ENCODE measurements around the gene OOSP2. TPM values are rescaled to one million over a fixed set of nuclear protein-coding genes. Genes with fewer than 3 reads are reported as not detected.
"Not testable (repeated sequence)": the region's sequence is repeated elsewhere in the genome, so short reads cannot be mapped to it uniquely, and the experiment has no call there.

OOSP2 gene
- total and polyA plus RNA-seq, 2 donors from 2014 or later, result not detected

- Histone ChIP-seq H3K4me3 (ENCODE audit: low read length in 3 of 3) (no peak overlapping the region), H3K9ac (ENCODE audit: low read length in 3 of 3) (no peak overlapping the region), H3K9me3 (ENCODE audit: control insufficient read depth in 2 of 3, insufficient read depth in 1 of 3, low read length in 3 of 3) (no peaks in the 10 kb centered on the region), H3K4me1 (ENCODE audit: control insufficient read depth in 2 of 3, insufficient read depth in 2 of 3, low read depth in 1 of 3, low read length in 3 of 3) (no peaks in the 10 kb centered on the region), H3K36me3 (ENCODE audit: control insufficient read depth in 2 of 3, insufficient read depth in 3 of 3, low read length in 3 of 3) (no peaks in the 10 kb centered on the region), H3K27ac (ENCODE audit: low read depth in 2 of 2, low read length in 2 of 2) (no peak overlapping the region), H3K27me3 (ENCODE audit: control insufficient read depth, insufficient read depth, low read length) (no peaks in the 10 kb centered on the region)
- no peak for FAIRE-seq
- intact Hi-C loops (cut with DNase I), result no loop called here
- TF ChIP-seq CTCF (IDR thresholded peaks at IDR 0.05; ENCODE audit: borderline replicate concordance, extremely low read depth, insufficient read depth), result no peak
- DNase-seq, result no peak
Observed at GRCh38 chr11:60018058-60018457, 22.2 kb upstream of the OOSP2 start.

- intact Hi-C loops (cut with DNase I); H3K27ac ChIP-seq (ENCODE audit: low read depth in 2 of 2, low read length in 2 of 2); H3K9ac ChIP-seq (ENCODE audit: low read length in 3 of 3); H3K4me1 ChIP-seq (ENCODE audit: control insufficient read depth in 2 of 3, insufficient read depth in 2 of 3, low read depth in 1 of 3, low read length in 3 of 3); H3K4me3 ChIP-seq (ENCODE audit: low read length in 3 of 3); FAIRE-seq; DNase-seq; H3K36me3 ChIP-seq (ENCODE audit: control insufficient read depth in 2 of 3, insufficient read depth in 3 of 3, low read length in 3 of 3); H3K9me3 ChIP-seq (ENCODE audit: control insufficient read depth in 2 of 3, insufficient read depth in 1 of 3, low read length in 3 of 3); H3K27me3 ChIP-seq (ENCODE audit: control insufficient read depth, insufficient read depth, low read length): not testable (repeated sequence)
Observed at GRCh38 chr11:60020376-60020775, 19.8 kb upstream of the OOSP2 start.

- Histone ChIP-seq H3K9ac (ENCODE audit: low read length in 3 of 3) (no peak overlapping the region), H3K27ac (ENCODE audit: low read depth in 2 of 2, low read length in 2 of 2) (no peak overlapping the region), H3K36me3 (ENCODE audit: control insufficient read depth in 2 of 3, insufficient read depth in 3 of 3, low read length in 3 of 3) (no peaks in the 10 kb centered on the region), H3K9me3 (ENCODE audit: control insufficient read depth in 2 of 3, insufficient read depth in 1 of 3, low read length in 3 of 3) (no peaks in the 10 kb centered on the region), H3K4me3 (ENCODE audit: low read length in 3 of 3) (no peak overlapping the region), H3K4me1 (ENCODE audit: control insufficient read depth in 2 of 3, insufficient read depth in 2 of 3, low read depth in 1 of 3, low read length in 3 of 3) (no peaks in the 10 kb centered on the region), H3K27me3 (ENCODE audit: control insufficient read depth, insufficient read depth, low read length) (no peaks in the 10 kb centered on the region)
- FAIRE-seq (no peak), DNase-seq (no peak)
- intact Hi-C loops (cut with DNase I), result no loop called here
- no peak for TF ChIP-seq CTCF (IDR thresholded peaks at IDR 0.05; ENCODE audit: borderline replicate concordance, extremely low read depth, insufficient read depth)
Observed at GRCh38 chr11:60029015-60029632, 11.1 kb upstream of the OOSP2 start.

- H3K27ac ChIP-seq (ENCODE audit: low read depth in 2 of 2, low read length in 2 of 2); FAIRE-seq; H3K4me3 ChIP-seq (ENCODE audit: low read length in 3 of 3); H3K4me1 ChIP-seq (ENCODE audit: control insufficient read depth in 2 of 3, insufficient read depth in 2 of 3, low read depth in 1 of 3, low read length in 3 of 3); H3K9ac ChIP-seq (ENCODE audit: low read length in 3 of 3); H3K27me3 ChIP-seq (ENCODE audit: control insufficient read depth, insufficient read depth, low read length); DNase-seq; H3K9me3 ChIP-seq (ENCODE audit: control insufficient read depth in 2 of 3, insufficient read depth in 1 of 3, low read length in 3 of 3); intact Hi-C loops (cut with DNase I); H3K36me3 ChIP-seq (ENCODE audit: control insufficient read depth in 2 of 3, insufficient read depth in 3 of 3, low read length in 3 of 3): not testable (repeated sequence)
Observed at GRCh38 chr11:60050422-60050821, 10.2 kb downstream of the OOSP2 start.

- H3K27ac ChIP-seq (ENCODE audit: low read depth in 2 of 2, low read length in 2 of 2); H3K9me3 ChIP-seq (ENCODE audit: control insufficient read depth in 2 of 3, insufficient read depth in 1 of 3, low read length in 3 of 3); H3K4me1 ChIP-seq (ENCODE audit: control insufficient read depth in 2 of 3, insufficient read depth in 2 of 3, low read depth in 1 of 3, low read length in 3 of 3); H3K9ac ChIP-seq (ENCODE audit: low read length in 3 of 3); H3K36me3 ChIP-seq (ENCODE audit: control insufficient read depth in 2 of 3, insufficient read depth in 3 of 3, low read length in 3 of 3); intact Hi-C loops (cut with DNase I); H3K27me3 ChIP-seq (ENCODE audit: control insufficient read depth, insufficient read depth, low read length); DNase-seq; H3K4me3 ChIP-seq (ENCODE audit: low read length in 3 of 3); FAIRE-seq: not testable (repeated sequence)
Observed at GRCh38 chr11:60050839-60051238, 10.6 kb downstream of the OOSP2 start.
